ENCODE data around the gene CTRB1. TPM values are rescaled to one million over a fixed set of nuclear protein-coding genes. Genes with fewer than 3 reads are reported as not detected.
"Not testable (repeated sequence)": the region's sequence is repeated elsewhere in the genome, so short reads cannot be mapped to it uniquely, and the experiment has no call there.

The CTRB1 gene
- polyA plus RNA-seq, 2 of the 4 experiments (the other 2 are of a cell fraction): not detected

GRCh38 chr16:75267631-75268264 is 49.0 kb downstream of the CTRB1 start:
- CTCF ChIA-PET: interaction anchor here (0.7 to 4.3 kb wide), 3 partner anchors 11 to 34 kb away, joined by 3 to 31 read pairs (median 4); no protein-coding TSS in a partner anchor
- Histone ChIP-seq H3K4me2 (peak overlapping the region; percentile 87), H3K4me1 (peaks cover 48% of the 10 kb centered on the region), H3K27ac (peak overlapping the region; percentile 97), H3K4me3 (no peak overlapping the region), H3K9me3 (no peaks in the 10 kb centered on the region)
- peak; percentile 78 to 83 for ATAC-seq
- WGBS (ENCODE audit: missing lambda C conversion rate): 31% methylated on average over 7 of the region's 10 CpGs
- POLR2A ChIA-PET: interaction anchor here (1.0 to 1.5 kb wide), 4 partner anchors 13 to 38 kb away, joined by 3 to 6 read pairs (median 4); no protein-coding TSS in a partner anchor
- no peak for FAIRE-seq
- peak; percentile 75 to 96 for DNase-seq (ENCODE audit: low read depth in 1 of 2, low spot score in 1 of 2)
- TF ChIP-seq RAD21 (conservative IDR thresholded peaks at IDR 0.05 in 1 of 2, IDR thresholded peaks at IDR 0.05 in 1 of 2) (0 out of 5 replicates have a peak, but pooled peaks of 1 of the 2 experiments have one; percentile 17), MAX (IDR thresholded peaks at IDR 0.05) (peak; percentile 24; the same call in 1 of the 2 replicates), JUN (IDR thresholded peaks at IDR 0.05) (no peak), FOSL2 (IDR thresholded peaks at IDR 0.05) (peak; percentile 68), FOSL2 (CRISPR knock-in tag; IDR thresholded peaks at IDR 0.05) (peak; percentile 87), HEYL (CRISPR knock-in tag; IDR thresholded peaks at IDR 0.05) (no peak)

GRCh38 chr16:75269358-75269757 is 50.6 kb downstream of the CTRB1 start:
- CTCF ChIA-PET: interaction anchor here (4.3 kb wide), 1 partner anchor 36 kb away, joined by 31 read pairs; no protein-coding TSS in a partner anchor
- H3K4me3 ChIP-seq; FAIRE-seq; H3K9me3 ChIP-seq; POLR2A ChIA-PET; H3K27ac ChIP-seq; ATAC-seq; H3K4me2 ChIP-seq; DNase-seq (ENCODE audit: low read depth in 1 of 2, low spot score in 1 of 2): not testable (repeated sequence)
- peaks cover 44% of the 10 kb centered on the region for H3K4me1 ChIP-seq
- 92% methylated on average over 9 of the region's 9 CpGs for WGBS (ENCODE audit: missing lambda C conversion rate)
- peak; percentile 88 for TF ChIP-seq MAFK (IDR thresholded peaks at IDR 0.05; ENCODE audit: partially characterized antibody)

DNA sequence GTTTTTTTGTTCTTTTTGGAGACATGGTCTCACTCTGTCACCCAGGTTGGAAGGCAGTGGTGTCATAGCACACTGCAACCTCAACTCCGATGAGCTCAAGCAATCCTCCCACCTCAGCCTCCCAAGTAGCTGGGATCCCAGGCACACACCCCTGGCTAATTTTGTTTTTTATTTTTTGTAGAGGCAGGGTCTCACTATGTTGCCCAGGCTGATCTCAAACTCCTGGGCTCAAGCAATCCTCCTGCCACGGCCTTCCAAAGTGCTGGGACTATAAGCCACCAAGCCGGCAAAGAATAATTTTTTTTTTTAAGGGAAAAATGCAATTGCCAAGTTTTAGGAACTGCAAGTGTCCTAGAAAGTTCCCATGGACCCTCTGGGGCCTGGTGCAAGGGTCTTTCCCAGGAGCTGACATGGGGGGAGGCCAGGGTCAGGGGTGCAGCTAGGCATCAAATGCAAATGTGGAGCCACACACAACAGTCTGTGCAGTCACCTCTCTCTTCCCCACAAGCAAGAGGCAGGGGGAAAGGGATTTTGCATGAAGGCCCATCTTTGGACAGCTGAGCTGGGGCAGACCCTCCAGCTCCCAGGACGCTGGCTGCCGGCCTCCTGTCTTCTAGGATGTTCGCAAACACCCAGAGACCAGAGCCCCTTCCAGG is 52.8 kb downstream of the CTRB1 start:
- peaks cover 35% of the 10 kb centered on the region for H3K4me1 ChIP-seq
- WGBS (ENCODE audit: missing lambda C conversion rate): 86% methylated on average over 6 of the region's 6 CpGs

More for the DNA sequence above, 52.8 kb downstream of the CTRB1 start:
- FAIRE-seq (no peak), ATAC-seq (no peak), DNase-seq (ENCODE audit: low read depth in 1 of 2, low spot score in 1 of 2) (no peak)
- ChIA-PET CTCF (interaction anchor here (0.6 to 3.5 kb wide), 4 partner anchors 12 to 301 kb away, joined by 3 to 19 read pairs (median 6); no protein-coding TSS in a partner anchor), POLR2A (no interaction called here)
- TF ChIP-seq, protein P1, sequence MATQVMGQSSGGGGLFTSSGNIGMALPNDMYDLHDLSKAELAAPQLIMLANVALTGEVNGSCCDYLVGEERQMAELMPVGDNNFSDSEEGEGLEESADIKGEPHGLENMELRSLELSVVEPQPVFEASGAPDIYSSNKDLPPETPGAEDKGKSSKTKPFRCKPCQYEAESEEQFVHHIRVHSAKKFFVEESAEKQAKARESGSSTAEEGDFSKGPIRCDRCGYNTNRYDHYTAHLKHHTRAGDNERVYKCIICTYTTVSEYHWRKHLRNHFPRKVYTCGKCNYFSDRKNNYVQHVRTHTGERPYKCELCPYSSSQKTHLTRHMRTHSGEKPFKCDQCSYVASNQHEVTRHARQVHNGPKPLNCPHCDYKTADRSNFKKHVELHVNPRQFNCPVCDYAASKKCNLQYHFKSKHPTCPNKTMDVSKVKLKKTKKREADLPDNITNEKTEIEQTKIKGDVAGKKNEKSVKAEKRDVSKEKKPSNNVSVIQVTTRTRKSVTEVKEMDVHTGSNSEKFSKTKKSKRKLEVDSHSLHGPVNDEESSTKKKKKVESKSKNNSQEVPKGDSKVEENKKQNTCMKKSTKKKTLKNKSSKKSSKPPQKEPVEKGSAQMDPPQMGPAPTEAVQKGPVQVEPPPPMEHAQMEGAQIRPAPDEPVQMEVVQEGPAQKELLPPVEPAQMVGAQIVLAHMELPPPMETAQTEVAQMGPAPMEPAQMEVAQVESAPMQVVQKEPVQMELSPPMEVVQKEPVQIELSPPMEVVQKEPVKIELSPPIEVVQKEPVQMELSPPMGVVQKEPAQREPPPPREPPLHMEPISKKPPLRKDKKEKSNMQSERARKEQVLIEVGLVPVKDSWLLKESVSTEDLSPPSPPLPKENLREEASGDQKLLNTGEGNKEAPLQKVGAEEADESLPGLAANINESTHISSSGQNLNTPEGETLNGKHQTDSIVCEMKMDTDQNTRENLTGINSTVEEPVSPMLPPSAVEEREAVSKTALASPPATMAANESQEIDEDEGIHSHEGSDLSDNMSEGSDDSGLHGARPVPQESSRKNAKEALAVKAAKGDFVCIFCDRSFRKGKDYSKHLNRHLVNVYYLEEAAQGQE (IDR thresholded peaks at IDR 0.05): no peak
- TF ChIP-seq JUN (IDR thresholded peaks at IDR 0.05): no peak
- TF ChIP-seq, protein P2, sequence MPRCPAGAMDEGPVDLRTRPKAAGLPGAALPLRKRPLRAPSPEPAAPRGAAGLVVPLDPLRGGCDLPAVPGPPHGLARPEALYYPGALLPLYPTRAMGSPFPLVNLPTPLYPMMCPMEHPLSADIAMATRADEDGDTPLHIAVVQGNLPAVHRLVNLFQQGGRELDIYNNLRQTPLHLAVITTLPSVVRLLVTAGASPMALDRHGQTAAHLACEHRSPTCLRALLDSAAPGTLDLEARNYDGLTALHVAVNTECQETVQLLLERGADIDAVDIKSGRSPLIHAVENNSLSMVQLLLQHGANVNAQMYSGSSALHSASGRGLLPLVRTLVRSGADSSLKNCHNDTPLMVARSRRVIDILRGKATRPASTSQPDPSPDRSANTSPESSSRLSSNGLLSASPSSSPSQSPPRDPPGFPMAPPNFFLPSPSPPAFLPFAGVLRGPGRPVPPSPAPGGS (IDR thresholded peaks at IDR 0.05): no peak
- TF ChIP-seq MAZ (IDR thresholded peaks at IDR 0.05; ENCODE audit: borderline replicate concordance, low read depth, low read length): no peak
- TF ChIP-seq ZSCAN20 (CRISPR knock-in tag; IDR thresholded peaks at IDR 0.05): no peak
- no peak for TF ChIP-seq PBX3 (IDR thresholded peaks at IDR 0.05)
- TF ChIP-seq ZFP36 (IDR thresholded peaks at IDR 0.05; ENCODE audit: borderline replicate concordance, partially characterized antibody): no peak
- TF ChIP-seq, protein P3, sequence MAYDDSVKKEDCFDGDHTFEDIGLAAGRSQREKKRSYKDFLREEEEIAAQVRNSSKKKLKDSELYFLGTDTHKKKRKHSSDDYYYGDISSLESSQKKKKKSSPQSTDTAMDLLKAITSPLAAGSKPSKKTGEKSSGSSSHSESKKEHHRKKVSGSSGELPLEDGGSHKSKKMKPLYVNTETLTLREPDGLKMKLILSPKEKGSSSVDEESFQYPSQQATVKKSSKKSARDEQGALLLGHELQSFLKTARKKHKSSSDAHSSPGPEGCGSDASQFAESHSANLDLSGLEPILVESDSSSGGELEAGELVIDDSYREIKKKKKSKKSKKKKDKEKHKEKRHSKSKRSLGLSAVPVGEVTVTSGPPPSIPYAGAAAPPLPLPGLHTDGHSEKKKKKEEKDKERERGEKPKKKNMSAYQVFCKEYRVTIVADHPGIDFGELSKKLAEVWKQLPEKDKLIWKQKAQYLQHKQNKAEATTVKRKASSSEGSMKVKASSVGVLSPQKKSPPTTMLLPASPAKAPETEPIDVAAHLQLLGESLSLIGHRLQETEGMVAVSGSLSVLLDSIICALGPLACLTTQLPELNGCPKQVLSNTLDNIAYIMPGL (CRISPR knock-in tag; IDR thresholded peaks at IDR 0.05; ENCODE audit: borderline replicate concordance): no peak
- H3K4me3 ChIP-seq: no peak overlapping the region
- no peak overlapping the region for H3K4me2 ChIP-seq
- 0 out of 6 replicates have a peak overlapping the region, but pooled peaks of 1 of the 2 experiments have one; percentile 36 for H3K27ac ChIP-seq
- no peaks in the 10 kb centered on the region for H3K9me3 ChIP-seq

All from A549 (cell line).